Heart left ventricle (tissue), 16 donors: ENCODE measurements around the gene RET. TPM values are rescaled to one million over a fixed set of nuclear protein-coding genes. Genes with fewer than 3 reads are reported as not detected.

Source experiments
- ATAC-seq, 4 donors: fragments of 200-7000 bp; cut with Tn5 transposase; one replicate each; pipeline ENCODE4 v1.9.1; 2020 to 2022; ENCODE audit warnings: moderate library complexity in 4 of 4, mild to moderate bottlenecking in 3 of 4, moderate number of reproducible peaks in 1 of 4
- DNase-seq, 5 donors: peaks; one replicate each; pipeline ENCODE4 v3.0.0-alpha.2; 2020
- H3K27ac ChIP-seq, 12 donors: fragments of 200-600 bp; sonication (generic) in 4 of 12; one replicate each; pipeline versions ENCODE4 v1.5.0 to v1.8.0; 2016 to 2022; ENCODE audit warnings: mild to moderate bottlenecking in 2 of 12
- H3K27me3 ChIP-seq, 9 donors: fragments of 200-600 bp; sonication (generic) in 2 of 9; one replicate each; pipeline versions ENCODE4 v1.5.1 to v1.8.0; 2016 to 2022; ENCODE audit warnings: mild to moderate bottlenecking in 3 of 9
- H3K36me3 ChIP-seq, 9 donors: fragments of 200-600 bp; sonication (generic) in 2 of 9; one replicate each; pipeline versions ENCODE4 v1.5.0 to v1.8.0; 2018 to 2022; ENCODE audit warnings: mild to moderate bottlenecking in 2 of 9
- H3K4me1 ChIP-seq, 12 donors: fragments of 200-600 bp; sonication (generic) in 4 of 12; one replicate each; pipeline versions ENCODE4 v1.5.0 to v1.8.0; 2016 to 2022; ENCODE audit warnings: mild to moderate bottlenecking in 3 of 12
- H3K4me3 ChIP-seq, 12 donors: fragments of 200-600 bp; sonication (generic) in 4 of 12; one replicate each; pipeline versions ENCODE4 v1.5.0 to v1.8.0; 2017 to 2022; ENCODE audit warnings: mild to moderate bottlenecking in 9 of 12, moderate library complexity in 4 of 12
- H3K9me3 ChIP-seq, 12 donors: fragments of 200-600 bp; sonication (generic) in 4 of 12; one replicate each; pipeline versions ENCODE4 v1.5.0 to v1.8.0; 2016 to 2022; ENCODE audit warnings: mild to moderate bottlenecking in 1 of 12
- CTCF ChIP-seq, 12 donors: fragments of 200-600 bp; sonication (generic) in 4 of 12; IDR thresholded peaks; one replicate each; pipeline versions ENCODE4 v1.5.0 to v1.8.0; 2018 to 2022; ENCODE audit warnings: antibody characterized with exemption in 12 of 12, mild to moderate bottlenecking in 5 of 12
- POLR2A ChIP-seq, 2 donors: fragments of 450-650 bp; IDR thresholded peaks; one replicate each; pipeline ENCODE4 v1.6.1; 2017; ENCODE audit warnings: antibody characterized with exemption in 2 of 2, mild to moderate bottlenecking in 2 of 2, moderate library complexity in 2 of 2
- WGBS, 4 donors: extraction: QIAGEN DNeasy Blood & Tissue Kit in 2 of 4; methylation state at CpG; one replicate each; pipeline versions ENCODE4 v1.1.5 to v1.1.7; 2013 to 2018; 5-methylcytosine and 5-hydroxymethylcytosine counted together
- intact Hi-C, 10 donors: fragments of 100-400 bp; cut with DNase I; formaldehyde crosslinking; loops; one replicate each; pipeline versions ENCODE4 v1.11.1 to v1.14.2; 2022
- polyA plus RNA-seq, 2 donors: library from polyadenylated mRNA; stranded (reverse); fragments of 200-250 nt; gene quantifications; one replicate each; pipeline ENCODE4 v1.2.3, GENCODE V29; 2013
- total RNA-seq, 9 donors: library from RNA; depleted of rRNA in 2 of 9; stranded (reverse); fragments of >200 nt in 2 of 9; fragmentation: NEBNext Ultra II Directional in 3 of 9; extraction: Animal tissue kit (Norgen Biotek cat#: 25700) in 3 of 9; gene quantifications; one replicate each; pipeline versions ENCODE4 v1.1.0 to v1.2.4, GENCODE V29; 2016 to 2023
- donor health status: ischemic (EF 13 %, LVEDD 7.1; RV severe dilation, severe dysfunction).
- donor health status: healthy with polysubstance abuse.
- donor health status: DM: no; HTN: yes; CAD: no.
- donor health status: DM: no; HTN: no; CAD: no.
- donor health status: ischemic (EF 25% LVEDD 6.9; RV normal size, moderate dysfunction).
- donor health status: ischemic (EF 25% LVEDD 5.7; RV mildly dilated, moderate dysfunction).
- donor health status: healthy.
- donor health status: DM: yes; HTN: yes; CAD: no.
- donor health status: ischemic (EF 35%, LVEDD 5.7; RV mildly dilated, moderate dysfunction).
- donor health status: nonischemic (EF 11% LVEDD 7.7; RV severe dilation, severe dysfunction).
- donor health status: DM: yes; HTN: yes; CAD: no.
- donor health status: PGD.
- donor health status: ischemic (EF 29% LVEDD 5.4; RV normal size, mild dysfunction).
- donor health status: nonischemic (EF 23%, LVEDD 6.1; RV moderate dilation, normal function).

The RET gene
- total and polyA plus RNA-seq, 11 donors: 0.12 to 3.3 (median 0.66) TPM

- intact Hi-C loops: no loop called here
- WGBS, 4 donors: 73 to 89% (median 87%) methylated on average over 3 to 11 of the region's 11 CpGs
- ATAC-seq: peak in 1 of 4 donors; percentile 5
- H3K4me3 ChIP-seq: no peak overlapping the region
- no peaks in the 10 kb centered on the region for H3K9me3 ChIP-seq
- no peaks in the 10 kb centered on the region for H3K36me3 ChIP-seq
- no peaks in the 10 kb centered on the region for H3K4me1 ChIP-seq
- H3K27me3 ChIP-seq: peaks cover 0 to 18% (median 0%) of the 10 kb centered on the region in 9 donors
- peak in 2 of 5 donors; percentile 2 to 3 for DNase-seq
- TF ChIP-seq POLR2A (IDR thresholded peaks at IDR 0.05) (no peak), CTCF (IDR thresholded peaks at IDR 0.05) (no peak)
- no peak overlapping the region for H3K27ac ChIP-seq
Measured at GRCh38 chr10:43045631-43046287, 31.1 kb upstream of the RET start.

GRCh38 chr10:43046288-43046991, 30.4 kb upstream of the RET start:
- H3K4me3 ChIP-seq: no peak overlapping the region
- whole genome bisulfite sequencing, 4 donors: 78 to 89% (median 83%) methylated on average over 7 to 14 of the region's 14 CpGs
- peak in 2 of 5 donors; percentile 9 to 11 for DNase-seq
- no peak overlapping the region for H3K27ac ChIP-seq
- no peak for ATAC-seq
- H3K4me1 ChIP-seq: no peaks in the 10 kb centered on the region
- H3K9me3 ChIP-seq: no peaks in the 10 kb centered on the region
- no peak for TF ChIP-seq CTCF (IDR thresholded peaks at IDR 0.05)
- no peak for TF ChIP-seq POLR2A (IDR thresholded peaks at IDR 0.05)
- no peaks in the 10 kb centered on the region for H3K36me3 ChIP-seq
- intact Hi-C loops: no loop called here
- peaks cover 0 to 21% (median 0%) of the 10 kb centered on the region in 9 donors for H3K27me3 ChIP-seq

- Histone ChIP-seq H3K4me3 (no peak overlapping the region), H3K27me3 (peaks cover 0 to 24% (median 0%) of the 10 kb centered on the region in 9 donors), H3K36me3 (no peaks in the 10 kb centered on the region), H3K9me3 (no peaks in the 10 kb centered on the region), H3K4me1 (no peaks in the 10 kb centered on the region), H3K27ac (no peak overlapping the region)
- TF ChIP-seq POLR2A (IDR thresholded peaks at IDR 0.05): no peak
- no peak for TF ChIP-seq CTCF (IDR thresholded peaks at IDR 0.05)
- ATAC-seq (no peak), DNase-seq (peak in 1 of 5 donors; percentile 43)
- WGBS, 4 donors: 81 to 89% (median 85%) methylated on average over 8 of the region's 8 CpGs
- intact Hi-C loops: no loop called here
Measured at GRCh38 chr10:43047288-43047970, 29.4 kb upstream of the RET start.
